ENCODE data around the gene LMNTD2.

LMNTD2 gene

DNA sequence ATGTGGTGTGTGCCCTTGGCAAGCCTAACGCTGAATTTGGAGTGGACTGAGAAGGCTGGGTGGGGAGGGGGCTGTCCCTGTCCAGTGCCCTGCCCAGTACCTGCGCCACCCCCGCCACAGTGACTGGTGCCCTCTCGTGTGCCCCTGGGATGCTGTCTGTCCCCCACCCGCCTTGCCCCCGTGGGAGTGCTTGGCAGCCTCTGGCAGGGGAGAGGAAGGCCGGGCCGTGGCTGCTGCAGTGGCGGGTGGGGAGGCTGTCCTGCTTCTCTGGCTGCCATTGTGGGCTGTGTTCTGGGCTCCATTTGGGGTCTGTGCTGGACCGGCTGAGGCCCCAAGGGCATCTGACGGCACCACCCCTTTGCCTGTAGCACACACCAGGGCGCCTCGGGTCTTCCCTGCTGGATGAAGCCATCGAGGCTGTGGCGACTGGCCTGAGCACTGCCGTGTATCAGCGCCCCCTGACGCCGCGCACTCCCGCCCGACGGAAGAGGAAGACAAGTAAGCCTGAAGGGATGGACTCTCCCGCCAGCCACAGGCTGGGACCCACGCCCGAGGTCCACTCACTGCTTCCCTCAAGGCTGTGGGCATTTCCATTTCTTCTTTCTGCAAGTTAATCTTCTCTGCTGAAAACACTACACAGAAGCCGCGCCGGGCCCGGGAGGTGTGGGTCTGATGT, 37.6 kb upstream of the LMNTD2 start:
- no peak overlapping the region for H3K27ac ChIP-seq (ENCODE audit: low read length)
- H3K36me3 ChIP-seq (ENCODE audit: control insufficient read depth, low read depth, low read length), result peaks cover 64% of the 10 kb centered on the region
- H3K27me3 ChIP-seq (ENCODE audit: control insufficient read depth, insufficient read depth, low read length), result no peaks in the 10 kb centered on the region
- H3K9ac ChIP-seq (ENCODE audit: low read length), result no peak overlapping the region
- no peaks in the 10 kb centered on the region for H3K4me1 ChIP-seq (ENCODE audit: control insufficient read depth, low read depth, low read length)
- no peaks in the 10 kb centered on the region for H3K9me3 ChIP-seq (ENCODE audit: control insufficient read depth, low read depth, low read length)
- no peak overlapping the region for H3K4me3 ChIP-seq (ENCODE audit: low read length)

GRCh38 chr11:597166-597725, 36.7 kb upstream of the LMNTD2 start:
- H3K9me3 ChIP-seq (ENCODE audit: control insufficient read depth, low read depth, low read length), result no peaks in the 10 kb centered on the region
- no peak overlapping the region for H3K27ac ChIP-seq (ENCODE audit: low read length)
- no peak overlapping the region for H3K4me3 ChIP-seq (ENCODE audit: low read length)
- peaks cover 69% of the 10 kb centered on the region for H3K36me3 ChIP-seq (ENCODE audit: control insufficient read depth, low read depth, low read length)
- no peaks in the 10 kb centered on the region for H3K4me1 ChIP-seq (ENCODE audit: control insufficient read depth, low read depth, low read length)
- H3K9ac ChIP-seq (ENCODE audit: low read length), result no peak overlapping the region
- H3K27me3 ChIP-seq (ENCODE audit: control insufficient read depth, insufficient read depth, low read length), result no peaks in the 10 kb centered on the region

DNA sequence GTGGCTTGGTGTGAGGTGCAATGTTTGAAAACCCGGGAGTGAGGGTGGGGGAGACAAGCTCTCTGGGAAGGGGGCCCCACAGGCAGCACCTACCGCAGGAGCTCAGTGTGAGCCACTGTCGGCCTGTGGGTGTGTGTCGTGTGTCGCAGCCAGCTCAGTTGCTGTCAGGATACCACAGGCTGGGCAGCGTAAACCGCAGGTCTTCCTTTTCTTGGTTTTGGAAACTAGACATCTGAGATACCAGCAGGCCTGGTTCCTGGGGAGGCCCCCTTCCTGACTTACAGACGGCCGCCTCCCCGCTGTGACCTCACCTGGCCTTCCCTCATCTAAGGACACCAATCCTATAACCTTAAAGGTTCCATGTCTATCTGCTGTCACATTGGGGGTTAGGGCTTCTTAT, 35.8 kb upstream of the LMNTD2 start:
- H3K9me3 ChIP-seq (ENCODE audit: control insufficient read depth, low read depth, low read length), result no peaks in the 10 kb centered on the region
- H3K36me3 ChIP-seq (ENCODE audit: control insufficient read depth, low read depth, low read length), result peaks cover 65% of the 10 kb centered on the region
- H3K4me3 ChIP-seq (ENCODE audit: low read length), result no peak overlapping the region
- H3K27ac ChIP-seq (ENCODE audit: low read length), result no peak overlapping the region
- H3K4me1 ChIP-seq (ENCODE audit: control insufficient read depth, low read depth, low read length), result no peaks in the 10 kb centered on the region
- no peaks in the 10 kb centered on the region for H3K27me3 ChIP-seq (ENCODE audit: control insufficient read depth, insufficient read depth, low read length)
- H3K9ac ChIP-seq (ENCODE audit: low read length), result no peak overlapping the region

- peaks cover 64% of the 10 kb centered on the region for H3K36me3 ChIP-seq (ENCODE audit: control insufficient read depth, low read depth, low read length)
- no peaks in the 10 kb centered on the region for H3K4me1 ChIP-seq (ENCODE audit: control insufficient read depth, low read depth, low read length)
- H3K9ac ChIP-seq (ENCODE audit: low read length), result no peak overlapping the region
- H3K9me3 ChIP-seq (ENCODE audit: control insufficient read depth, low read depth, low read length), result no peaks in the 10 kb centered on the region
- no peak overlapping the region for H3K27ac ChIP-seq (ENCODE audit: low read length)
- H3K27me3 ChIP-seq (ENCODE audit: control insufficient read depth, insufficient read depth, low read length), result no peaks in the 10 kb centered on the region
- no peak overlapping the region for H3K4me3 ChIP-seq (ENCODE audit: low read length)
Measured at GRCh38 chr11:595400-595799, 34.9 kb upstream of the LMNTD2 start.

DNA sequence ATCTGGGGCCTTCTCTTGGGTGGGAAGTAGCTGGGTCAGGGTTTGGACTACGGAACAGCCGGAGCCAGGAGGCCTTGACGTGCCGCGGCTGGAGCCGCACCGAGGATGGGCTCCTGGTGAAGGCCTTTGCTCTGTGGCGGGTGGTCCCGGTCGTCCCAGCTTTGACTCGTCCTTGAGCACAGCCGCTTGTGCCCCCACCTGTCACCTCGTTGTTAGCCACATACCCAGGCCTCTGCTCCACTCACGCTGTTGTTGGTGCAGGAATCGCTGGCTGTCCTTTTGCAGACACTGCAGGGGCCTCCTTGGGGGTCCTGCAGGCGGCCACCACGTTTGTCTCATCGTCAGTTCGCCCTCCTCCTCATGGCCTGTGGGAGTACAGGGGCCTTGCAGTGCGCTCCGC, 32.8 kb upstream of the LMNTD2 start:
- Histone ChIP-seq H3K9ac (ENCODE audit: low read length) (no peak overlapping the region), H3K27ac (ENCODE audit: low read length) (no peak overlapping the region), H3K4me1 (ENCODE audit: control insufficient read depth, low read depth, low read length) (no peaks in the 10 kb centered on the region), H3K27me3 (ENCODE audit: control insufficient read depth, insufficient read depth, low read length) (no peaks in the 10 kb centered on the region), H3K4me3 (ENCODE audit: low read length) (no peak overlapping the region), H3K9me3 (ENCODE audit: control insufficient read depth, low read depth, low read length) (no peaks in the 10 kb centered on the region), H3K36me3 (ENCODE audit: control insufficient read depth, low read depth, low read length) (peaks cover 66% of the 10 kb centered on the region)

DNA sequence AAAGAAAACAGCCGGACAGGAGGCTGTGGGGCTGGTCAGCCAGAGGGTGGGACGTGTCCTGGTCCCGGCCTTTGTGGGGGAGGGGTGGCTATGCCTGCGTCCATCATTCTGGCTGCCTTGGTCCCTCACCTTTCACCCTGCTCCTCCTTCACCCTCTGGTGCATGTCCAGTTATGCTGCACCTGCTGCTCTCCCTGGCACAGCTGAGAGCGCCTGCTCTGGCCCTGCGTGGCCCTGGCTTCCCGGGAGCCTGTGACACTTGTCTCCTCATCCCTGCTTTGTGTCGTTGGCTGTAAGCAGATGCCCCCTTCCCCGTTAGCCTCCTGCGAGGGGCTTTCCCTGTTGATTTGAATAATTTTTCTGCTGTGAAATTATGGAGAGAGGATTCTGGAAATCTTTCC, 32.4 kb upstream of the LMNTD2 start:
- no peaks in the 10 kb centered on the region for H3K27me3 ChIP-seq (ENCODE audit: control insufficient read depth, insufficient read depth, low read length)
- H3K9ac ChIP-seq (ENCODE audit: low read length), result no peak overlapping the region
- H3K9me3 ChIP-seq (ENCODE audit: control insufficient read depth, low read depth, low read length), result no peaks in the 10 kb centered on the region
- peaks cover 70% of the 10 kb centered on the region for H3K36me3 ChIP-seq (ENCODE audit: control insufficient read depth, low read depth, low read length)
- no peaks in the 10 kb centered on the region for H3K4me1 ChIP-seq (ENCODE audit: control insufficient read depth, low read depth, low read length)
- H3K27ac ChIP-seq (ENCODE audit: low read length), result no peak overlapping the region
- H3K4me3 ChIP-seq (ENCODE audit: low read length), result no peak overlapping the region

DNA sequence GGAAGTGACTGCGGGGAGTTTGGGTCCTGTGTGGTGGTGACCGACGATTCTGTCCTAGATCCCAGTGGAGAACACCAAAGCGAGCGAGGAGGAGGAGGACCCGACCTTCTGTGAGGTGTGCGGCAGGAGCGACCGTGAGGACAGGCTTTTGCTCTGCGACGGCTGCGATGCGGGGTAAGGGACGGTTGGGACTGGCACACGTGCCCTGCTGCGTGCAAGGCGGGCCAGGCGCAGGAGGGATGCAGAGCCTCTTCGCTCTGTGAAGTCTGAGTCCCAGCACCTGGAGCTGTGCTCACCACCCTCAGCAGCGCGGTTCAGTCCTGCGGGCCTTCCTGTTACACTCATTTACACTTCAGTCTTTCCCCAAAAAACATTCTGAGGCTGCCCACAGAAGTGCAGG, 32.0 kb upstream of the LMNTD2 start:
- H3K4me3 ChIP-seq (ENCODE audit: low read length), result no peak overlapping the region
- H3K27ac ChIP-seq (ENCODE audit: low read length), result no peak overlapping the region
- no peaks in the 10 kb centered on the region for H3K9me3 ChIP-seq (ENCODE audit: control insufficient read depth, low read depth, low read length)
- H3K27me3 ChIP-seq (ENCODE audit: control insufficient read depth, insufficient read depth, low read length), result no peaks in the 10 kb centered on the region
- H3K4me1 ChIP-seq (ENCODE audit: control insufficient read depth, low read depth, low read length), result no peaks in the 10 kb centered on the region
- no peak overlapping the region for H3K9ac ChIP-seq (ENCODE audit: low read length)
- H3K36me3 ChIP-seq (ENCODE audit: control insufficient read depth, low read depth, low read length), result peaks cover 74% of the 10 kb centered on the region

GRCh38 chr11:590997-591396, 30.5 kb upstream of the LMNTD2 start:
- Histone ChIP-seq H3K36me3 (ENCODE audit: control insufficient read depth, low read depth, low read length) (peaks cover 80% of the 10 kb centered on the region), H3K27me3 (ENCODE audit: control insufficient read depth, insufficient read depth, low read length) (no peaks in the 10 kb centered on the region), H3K9ac (ENCODE audit: low read length) (no peak overlapping the region), H3K9me3 (ENCODE audit: control insufficient read depth, low read depth, low read length) (no peaks in the 10 kb centered on the region), H3K4me1 (ENCODE audit: control insufficient read depth, low read depth, low read length) (no peaks in the 10 kb centered on the region), H3K27ac (ENCODE audit: low read length) (no peak overlapping the region), H3K4me3 (ENCODE audit: low read length) (no peak overlapping the region)

DNA sequence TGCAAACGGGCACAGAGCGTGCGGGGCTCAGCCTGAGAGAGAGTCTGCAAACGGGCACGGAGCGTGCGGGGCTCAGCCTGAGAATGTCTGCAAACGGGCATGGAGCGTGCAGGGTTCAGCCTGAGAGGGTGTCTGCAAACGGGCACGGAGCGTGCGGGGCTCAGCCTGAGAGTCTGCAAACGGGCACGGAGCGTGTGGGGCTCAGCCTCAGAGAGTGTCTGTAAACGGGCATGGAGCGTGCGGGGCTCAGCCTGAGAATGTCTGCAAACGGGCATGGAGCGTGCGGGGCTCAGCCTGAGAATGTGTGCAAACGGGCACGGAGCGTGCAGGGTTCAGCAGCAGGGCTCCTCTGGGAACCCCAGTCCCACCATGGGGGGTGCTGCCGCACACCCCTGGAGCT, 29.3 kb upstream of the LMNTD2 start:
- Histone ChIP-seq H3K27me3 (ENCODE audit: control insufficient read depth, insufficient read depth, low read length) (no peaks in the 10 kb centered on the region), H3K4me3 (ENCODE audit: low read length) (no peak overlapping the region), H3K27ac (ENCODE audit: low read length) (no peak overlapping the region), H3K9me3 (ENCODE audit: control insufficient read depth, low read depth, low read length) (no peaks in the 10 kb centered on the region), H3K4me1 (ENCODE audit: control insufficient read depth, low read depth, low read length) (no peaks in the 10 kb centered on the region), H3K9ac (ENCODE audit: low read length) (no peak overlapping the region), H3K36me3 (ENCODE audit: control insufficient read depth, low read depth, low read length) (peaks cover 69% of the 10 kb centered on the region)

GRCh38 chr11:587978-588380, 27.4 kb upstream of the LMNTD2 start:
- Histone ChIP-seq H3K9ac (ENCODE audit: low read length) (no peak overlapping the region), H3K4me1 (ENCODE audit: control insufficient read depth, low read depth, low read length) (no peaks in the 10 kb centered on the region), H3K36me3 (ENCODE audit: control insufficient read depth, low read depth, low read length) (peaks cover 67% of the 10 kb centered on the region), H3K27ac (ENCODE audit: low read length) (no peak overlapping the region), H3K4me3 (ENCODE audit: low read length) (no peak overlapping the region), H3K27me3 (ENCODE audit: control insufficient read depth, insufficient read depth, low read length) (no peaks in the 10 kb centered on the region), H3K9me3 (ENCODE audit: control insufficient read depth, low read depth, low read length) (no peaks in the 10 kb centered on the region)

DNA sequence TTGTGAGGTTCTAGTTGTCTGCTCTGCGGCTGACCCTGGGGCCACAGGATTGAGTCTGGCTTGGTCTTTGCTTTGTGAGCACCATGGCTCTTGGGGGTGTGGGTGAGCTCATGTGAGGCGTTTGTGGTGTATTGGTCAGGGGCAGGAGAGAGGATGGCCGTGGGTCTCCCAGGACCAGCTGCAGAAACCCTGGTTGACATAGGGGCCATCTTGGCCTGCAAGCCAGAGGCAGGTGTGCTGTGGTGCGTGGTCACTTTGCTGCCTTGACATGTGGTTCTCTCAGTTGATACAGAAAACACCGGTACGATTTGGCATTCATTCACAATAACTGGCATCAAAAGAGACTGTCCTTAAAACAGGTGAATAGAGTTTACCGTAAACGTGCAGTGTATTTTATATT, 27.0 kb upstream of the LMNTD2 start:
- Histone ChIP-seq H3K4me1 (ENCODE audit: control insufficient read depth, low read depth, low read length) (no peaks in the 10 kb centered on the region), H3K27me3 (ENCODE audit: control insufficient read depth, insufficient read depth, low read length) (no peaks in the 10 kb centered on the region), H3K9me3 (ENCODE audit: control insufficient read depth, low read depth, low read length) (no peaks in the 10 kb centered on the region), H3K27ac (ENCODE audit: low read length) (no peak overlapping the region), H3K9ac (ENCODE audit: low read length) (no peak overlapping the region), H3K36me3 (ENCODE audit: control insufficient read depth, low read depth, low read length) (peaks cover 62% of the 10 kb centered on the region), H3K4me3 (ENCODE audit: low read length) (no peak overlapping the region)

All from iPS-18a (cell line).